H9 (cell line): ENCODE measurements around the gene ZNF513. TPM values are rescaled to one million over a fixed set of nuclear protein-coding genes. Genes with fewer than 3 reads are reported as not detected.

Experiments used
- DNase-seq: peaks from one replicate; pipeline ENCODE4 v3.0.0-alpha.2; 2017
- H2AFZ ChIP-seq: one replicate; pipeline ENCODE4 v1.6.1; 2013; ENCODE audit warnings: mild to moderate bottlenecking, low read length, control low read depth, moderate library complexity
- H2AK5ac ChIP-seq: 2 replicates; pipeline ENCODE4 v1.6.1; 2013; ENCODE audit warnings: low read length, control low read depth, mixed read lengths; ENCODE audit not compliant: insufficient read length
- H2BK120ac ChIP-seq: one replicate; pipeline ENCODE4 v1.6.1; 2013; ENCODE audit warnings: low read depth, mild to moderate bottlenecking, low read length, control low read depth, inconsistent platforms; ENCODE audit not compliant: poor library complexity, severe bottlenecking
- H2BK12ac ChIP-seq: 2 replicates; pipeline ENCODE4 v1.6.1; 2013; ENCODE audit warnings: low read length, control low read depth, mixed read lengths, low read depth; ENCODE audit not compliant: insufficient read length
- H2BK15ac ChIP-seq: 2 replicates; pipeline ENCODE4 v1.6.1; 2013; ENCODE audit warnings: low read depth, low read length, control low read depth
- H2BK20ac ChIP-seq: one replicate; pipeline ENCODE4 v1.6.1; 2013; ENCODE audit warnings: low read depth, mild to moderate bottlenecking, low read length, control low read depth, inconsistent platforms; ENCODE audit not compliant: poor library complexity, severe bottlenecking
- H2BK5ac ChIP-seq: 2 replicates; pipeline ENCODE4 v1.6.1; 2013; ENCODE audit warnings: low read length, control low read depth, mixed read lengths; ENCODE audit not compliant: insufficient read length
- H3K14ac ChIP-seq: 2 replicates; pipeline ENCODE4 v1.6.1; 2013; ENCODE audit warnings: low read length, control low read depth; ENCODE audit not compliant: insufficient read depth
- H3K18ac ChIP-seq: 2 replicates; pipeline ENCODE4 v1.6.1; 2013; ENCODE audit warnings: low read depth, mild to moderate bottlenecking, mixed read lengths, low read length, control low read depth; ENCODE audit not compliant: insufficient read length
- H3K23ac ChIP-seq: 2 replicates; pipeline ENCODE4 v1.6.1; 2013; ENCODE audit warnings: low read length, control low read depth, mixed read lengths, low read depth; ENCODE audit not compliant: insufficient read length
- H3K23me2 ChIP-seq: 2 replicates; pipeline ENCODE4 v1.6.1; 2013; ENCODE audit warnings: low read depth, mild to moderate bottlenecking, mixed read lengths, low read length, control low read depth; ENCODE audit not compliant: insufficient read length, poor library complexity, severe bottlenecking
- H3K27ac ChIP-seq: 2 replicates; pipeline ENCODE4 v1.5.1; 2013; ENCODE audit warnings: low read length, control low read depth, mixed read lengths, low read depth; ENCODE audit not compliant: insufficient read length
- H3K27me3 ChIP-seq: 2 replicates; pipeline ENCODE4 v1.6.1; 2013; ENCODE audit warnings: low read length, control low read depth, inconsistent platforms; ENCODE audit not compliant: insufficient read depth
- H3K4ac ChIP-seq: 2 replicates; pipeline ENCODE4 v1.6.1; 2013; ENCODE audit warnings: low read depth, mild to moderate bottlenecking, control low read depth, inconsistent platforms, low read length, moderate library complexity
- H3K4me1 ChIP-seq: 2 replicates; pipeline ENCODE4 v1.6.1; 2013; ENCODE audit warnings: low read length, control low read depth, inconsistent platforms; ENCODE audit not compliant: insufficient read depth
- H3K4me2 ChIP-seq: 2 replicates; pipeline ENCODE4 v1.6.1; 2013; ENCODE audit warnings: low read length, control low read depth, mixed read lengths; ENCODE audit not compliant: insufficient read length, insufficient read depth
- H3K56ac ChIP-seq: 2 replicates; pipeline ENCODE4 v1.6.1; 2013; ENCODE audit warnings: low read depth, mild to moderate bottlenecking, mixed read lengths, low read length, control low read depth; ENCODE audit not compliant: insufficient read length
- H3K79me1 ChIP-seq: 2 replicates; pipeline ENCODE4 v1.6.1; 2013; ENCODE audit warnings: low read depth, mild to moderate bottlenecking, moderate library complexity, low read length, control low read depth, inconsistent platforms; ENCODE audit not compliant: insufficient read depth, poor library complexity, severe bottlenecking
- H3K79me2 ChIP-seq: 2 replicates; pipeline ENCODE4 v1.6.1; 2013; ENCODE audit warnings: low read length, control low read depth, inconsistent platforms; ENCODE audit not compliant: insufficient read depth
- H3K9ac ChIP-seq: 2 replicates; pipeline ENCODE4 v1.6.1; 2013; ENCODE audit warnings: low read length, control low read depth, mixed read lengths; ENCODE audit not compliant: insufficient read length; ENCODE audit errors: extremely low read depth
- H3K9me3 ChIP-seq: one replicate; pipeline ENCODE4 v1.6.1; 2013; ENCODE audit warnings: low read depth, low read length, inconsistent platforms; ENCODE audit not compliant: control insufficient read depth
- H3T11ph ChIP-seq: one replicate; pipeline ENCODE4 v1.6.1; 2013; ENCODE audit warnings: mild to moderate bottlenecking, low read length, control low read depth, inconsistent platforms
- H4K20me1 ChIP-seq: one replicate; pipeline ENCODE4 v1.6.1; 2013; ENCODE audit not compliant: control insufficient read depth, insufficient read length, insufficient read depth
- H4K5ac ChIP-seq: 2 replicates; pipeline ENCODE4 v1.6.1; 2013; ENCODE audit warnings: low read depth, mild to moderate bottlenecking, mixed read lengths, low read length, control low read depth; ENCODE audit not compliant: insufficient read length
- H4K8ac ChIP-seq: replicated peaks from 2 replicates; pipeline ENCODE4 v1.6.1; 2013; ENCODE audit warnings: low read length, control low read depth, mixed read lengths, low read depth; ENCODE audit not compliant: insufficient read length
- H4K91ac ChIP-seq: 2 replicates; pipeline ENCODE4 v1.6.1; 2013; ENCODE audit warnings: low read depth, mild to moderate bottlenecking, moderate library complexity, mixed read lengths, low read length, control low read depth; ENCODE audit not compliant: insufficient read length
- H3K27ac Mint-ChIP-seq, 3 experiments: 2 replicates in 2 of 3; 3 replicates in 1 of 3; pipeline ENCODE4 v1.8.0; 2020 to 2021; ENCODE audit warnings: mixed read lengths in 3 of 3, mild to moderate bottlenecking in 1 of 3, moderate library complexity in 1 of 3
- H3K27me3 Mint-ChIP-seq: 2 replicates; pipeline ENCODE4 v1.8.0; 2021; ENCODE audit warnings: low read depth, mild to moderate bottlenecking, moderate library complexity, mixed read lengths
- H3K36me3 Mint-ChIP-seq, 3 experiments: 2 replicates in 2 of 3; 3 replicates in 1 of 3; pipeline ENCODE4 v1.8.0; 2020 to 2021; ENCODE audit warnings: low read depth in 3 of 3, mixed read lengths in 3 of 3; ENCODE audit not compliant: insufficient read depth in 1 of 3
- H3K4me1 Mint-ChIP-seq, 2 experiments: 2 replicates each; pipeline ENCODE4 v1.8.0; 2020; ENCODE audit warnings: mixed read lengths in 2 of 2
- H3K4me3 Mint-ChIP-seq, 2 experiments: 2 replicates in 1 of 2; 3 replicates in 1 of 2; pipeline ENCODE4 v1.8.0; 2020 to 2021; ENCODE audit warnings: mild to moderate bottlenecking in 2 of 2, mixed read lengths in 2 of 2, moderate library complexity in 1 of 2
- H3K9me3 Mint-ChIP-seq, 2 experiments: 2 replicates in 1 of 2; 3 replicates in 1 of 2; pipeline ENCODE4 v1.8.0; 2020; ENCODE audit warnings: mild to moderate bottlenecking in 2 of 2, mixed read lengths in 2 of 2, moderate library complexity in 1 of 2
- whole genome bisulfite sequencing: extraction: QIAGEN DNeasy Blood & Tissue Kit; methylation state at CpG from one replicate; pipeline ENCODE4 v1.1.7; 2013; ENCODE audit warnings: missing lambda C conversion rate, low lambda C conversion rate, mixed read lengths; ENCODE audit not compliant: insufficient read length; ENCODE audit errors: extremely low coverage; 5-methylcytosine and 5-hydroxymethylcytosine counted together
- total RNA-seq: library from RNA; stranded (reverse); gene quantifications from 2 replicates; pipeline ENCODE4 v1.2.1, GENCODE V29; 2021
- TF ChIP-seq, protein P1 (sequence below): fragments of 200-600 bp; sonication (generic); conservative IDR thresholded peaks from 3 replicates; pipeline ENCODE4 v1.8.0; 2021; ENCODE audit warnings: antibody characterized with exemption, mild to moderate bottlenecking

ZNF513 gene
- total RNA-seq, 1 experiment from 2014 or later: 26.5 TPM

DNA sequence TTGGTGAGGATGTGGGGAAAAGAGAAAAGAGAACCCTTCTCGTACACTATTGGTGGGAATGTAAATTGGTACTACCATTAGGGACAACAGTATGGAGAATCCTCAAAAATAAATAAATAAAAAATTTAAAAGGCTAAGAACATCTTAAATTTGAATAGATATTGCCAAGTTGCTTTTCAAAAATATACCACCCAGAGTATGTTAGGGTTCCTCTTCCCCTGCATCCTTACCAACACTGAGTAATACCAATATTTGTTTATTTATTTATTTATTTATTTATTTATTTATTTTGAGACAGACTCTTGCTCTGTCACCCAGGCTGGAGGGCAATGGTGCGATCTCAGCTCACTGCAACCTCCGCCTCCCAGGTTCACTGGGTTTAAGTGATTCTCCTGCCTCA, 42.4 kb upstream of the ZNF513 start:
- no CpG with 5 or more reads among the region's 3 CpGs for WGBS
- no peaks in the 10 kb centered on the region for H3K36me3 Mint-ChIP-seq
- no peak overlapping the region for H4K5ac ChIP-seq

More for the DNA sequence above, 42.4 kb upstream of the ZNF513 start:
- Histone ChIP-seq H3K27ac (no peak overlapping the region), H3K14ac (no peak overlapping the region), H2BK12ac (no peak overlapping the region), H4K91ac (no peak overlapping the region), H4K8ac (no peak overlapping the region), H2AK5ac (no peak overlapping the region), H3K9me3 (no peaks in the 10 kb centered on the region), H3K79me2 (no peaks in the 10 kb centered on the region), H3K23me2 (no peaks in the 10 kb centered on the region), H3K79me1 (no peaks in the 10 kb centered on the region), H2BK5ac (no peak overlapping the region), H3K23ac (no peak overlapping the region), H2BK15ac (no peak overlapping the region), H2BK20ac (no peak overlapping the region), H3T11ph (no peak overlapping the region), H2BK120ac (no peak overlapping the region), H3K18ac (no peak overlapping the region), H3K56ac (no peak overlapping the region), H4K20me1 (no peaks in the 10 kb centered on the region), H3K9ac (no peak overlapping the region), H3K4me2 (no peak overlapping the region), H3K4ac (no peak overlapping the region), H2AFZ (no peak overlapping the region), H3K4me1 (no peaks in the 10 kb centered on the region), H3K27me3 (no peaks in the 10 kb centered on the region)
- DNase-seq: no peak
- Mint-ChIP-seq H3K27me3 (no peaks in the 10 kb centered on the region), H3K9me3 (no peaks in the 10 kb centered on the region), H3K27ac (no peak overlapping the region), H3K4me3 (no peak overlapping the region), H3K4me1 (peaks cover 4 to 7% of the 10 kb centered on the region in 2 experiments)
- TF ChIP-seq, protein P1, sequence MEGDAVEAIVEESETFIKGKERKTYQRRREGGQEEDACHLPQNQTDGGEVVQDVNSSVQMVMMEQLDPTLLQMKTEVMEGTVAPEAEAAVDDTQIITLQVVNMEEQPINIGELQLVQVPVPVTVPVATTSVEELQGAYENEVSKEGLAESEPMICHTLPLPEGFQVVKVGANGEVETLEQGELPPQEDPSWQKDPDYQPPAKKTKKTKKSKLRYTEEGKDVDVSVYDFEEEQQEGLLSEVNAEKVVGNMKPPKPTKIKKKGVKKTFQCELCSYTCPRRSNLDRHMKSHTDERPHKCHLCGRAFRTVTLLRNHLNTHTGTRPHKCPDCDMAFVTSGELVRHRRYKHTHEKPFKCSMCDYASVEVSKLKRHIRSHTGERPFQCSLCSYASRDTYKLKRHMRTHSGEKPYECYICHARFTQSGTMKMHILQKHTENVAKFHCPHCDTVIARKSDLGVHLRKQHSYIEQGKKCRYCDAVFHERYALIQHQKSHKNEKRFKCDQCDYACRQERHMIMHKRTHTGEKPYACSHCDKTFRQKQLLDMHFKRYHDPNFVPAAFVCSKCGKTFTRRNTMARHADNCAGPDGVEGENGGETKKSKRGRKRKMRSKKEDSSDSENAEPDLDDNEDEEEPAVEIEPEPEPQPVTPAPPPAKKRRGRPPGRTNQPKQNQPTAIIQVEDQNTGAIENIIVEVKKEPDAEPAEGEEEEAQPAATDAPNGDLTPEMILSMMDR: no peak
